IMR-90 (cell line): Measurements from ENCODE around the gene PCDHA1. TPM values are rescaled to one million over a fixed set of nuclear protein-coding genes. Genes with fewer than 3 reads are reported as not detected.

Source experiments
- ATAC-seq: fragments of 200-7000 bp; cut with Tn5 transposase; 2 replicates; pipeline ENCODE4 v1.9.1; 2020; ENCODE audit warnings: low read depth, mild to moderate bottlenecking, moderate library complexity
- BruUV-seq: library from RNA; stranded (reverse); fragments of 400-500 nt; replicated peaks from 2 replicates; lab custom pipeline; 2021; lab: Mats Ljungman, UMichigan
- CTCF ChIA-PET: fragments of 300-600 bp; formaldehyde crosslinking; extraction: SDS; loops from one replicate; lab custom pipeline; 2021; ENCODE audit warnings: antibody characterized with exemption; lab: Yijun Ruan, JAX
- POLR2A ChIA-PET: fragments of 300-600 bp; sonication (Branson Sonifier 250); formaldehyde crosslinking; loops from one replicate; lab custom pipeline; 2022; ENCODE audit warnings: antibody characterized with exemption; ENCODE audit not compliant: unreplicated experiment; lab: Charles Lee
- DNase-seq: peaks from one replicate; pipeline ENCODE4 v3.0.0; 2013
- H2AFZ ChIP-seq: replicated peaks from 2 replicates; pipeline ENCODE3; 2013; ENCODE audit warnings: low read length, mild to moderate bottlenecking; ENCODE audit not compliant: poor library complexity
- H2AK5ac ChIP-seq: 2 replicates; pipeline ENCODE4 v1.6.1; 2013; ENCODE audit warnings: low read depth, low read length, inconsistent platforms
- H2AK9ac ChIP-seq: replicated peaks from 2 replicates; pipeline ENCODE3; 2013; ENCODE audit warnings: mild to moderate bottlenecking, low read depth, low read length, moderate library complexity; ENCODE audit not compliant: poor library complexity
- H2BK120ac ChIP-seq: 2 replicates; pipeline ENCODE4 v1.6.1; 2013; ENCODE audit warnings: low read depth, low read length, inconsistent platforms
- H2BK15ac ChIP-seq: 3 replicates; pipeline ENCODE4 v1.6.1; 2013; ENCODE audit warnings: low read depth, low read length, inconsistent platforms
- H2BK20ac ChIP-seq: 2 replicates; pipeline ENCODE4 v1.6.1; 2013; ENCODE audit warnings: low read depth, mild to moderate bottlenecking, inconsistent platforms, low read length, moderate library complexity
- H2BK5ac ChIP-seq: 2 replicates; pipeline ENCODE4 v1.6.1; 2013; ENCODE audit warnings: mild to moderate bottlenecking, low read depth, low read length, inconsistent platforms; ENCODE audit not compliant: poor library complexity, severe bottlenecking
- H3K14ac ChIP-seq: replicated peaks from 2 replicates; pipeline ENCODE4 v1.6.1; 2013; ENCODE audit warnings: low read depth, low read length, inconsistent platforms
- H3K18ac ChIP-seq: 2 replicates; pipeline ENCODE4 v1.6.1; 2013; ENCODE audit warnings: low read depth, low read length, control low read depth
- H3K23ac ChIP-seq: 2 replicates; pipeline ENCODE4 v1.6.1; 2013; ENCODE audit warnings: low read depth, low read length, inconsistent platforms
- H3K27ac ChIP-seq: 2 replicates; pipeline ENCODE4 v1.5.1; 2013; ENCODE audit warnings: mild to moderate bottlenecking, control low read depth, low read length; ENCODE audit not compliant: insufficient read depth
- H3K27me3 ChIP-seq: 2 replicates; pipeline ENCODE4 v1.6.1; 2013; ENCODE audit warnings: low read length; ENCODE audit not compliant: control insufficient read depth, insufficient read depth
- H3K36me3 ChIP-seq: 2 replicates; pipeline ENCODE4 v1.6.1; 2013; ENCODE audit warnings: low read length, mixed read lengths; ENCODE audit not compliant: control insufficient read depth, insufficient read depth
- H3K4ac ChIP-seq: 2 replicates; pipeline ENCODE4 v1.6.1; 2013; ENCODE audit warnings: low read depth, low read length, inconsistent platforms
- H3K4me1 ChIP-seq: 2 replicates; pipeline ENCODE4 v1.6.1; 2013; ENCODE audit warnings: low read length, mixed read lengths; ENCODE audit not compliant: control insufficient read depth, insufficient read depth
- H3K4me2 ChIP-seq: 2 replicates; pipeline ENCODE4 v1.6.1; 2013; ENCODE audit warnings: low read depth, mild to moderate bottlenecking, control low read depth, low read length, moderate library complexity
- H3K4me3 ChIP-seq: 2 replicates; pipeline ENCODE4 v1.5.1; 2013; ENCODE audit warnings: low read depth, mild to moderate bottlenecking, control low read depth, low read length, moderate library complexity; ENCODE audit not compliant: insufficient read depth
- H3K56ac ChIP-seq: 2 replicates; pipeline ENCODE4 v1.6.1; 2013; ENCODE audit warnings: low read length, inconsistent platforms; ENCODE audit not compliant: insufficient read depth; ENCODE audit errors: extremely low read depth
- H3K79me1 ChIP-seq, 2 experiments: 2 replicates each; pipeline ENCODE4 v1.6.1; 2013; ENCODE audit warnings: low read length in 2 of 2, inconsistent platforms in 1 of 2, low read depth in 1 of 2
- H3K9ac ChIP-seq: 2 replicates; pipeline ENCODE4 v1.6.1; 2013; ENCODE audit warnings: low read depth, low read length, control low read depth
- H3K9me1 ChIP-seq: 2 replicates; pipeline ENCODE4 v1.6.1; 2013; ENCODE audit warnings: low read length, inconsistent platforms; ENCODE audit not compliant: insufficient read depth
- H3K9me3 ChIP-seq: 2 replicates; pipeline ENCODE4 v1.6.1; 2013; ENCODE audit warnings: low read length; ENCODE audit not compliant: control insufficient read depth, insufficient read depth
- H4K20me1 ChIP-seq: 2 replicates; pipeline ENCODE4 v1.6.1; 2013; ENCODE audit warnings: low read length, inconsistent platforms; ENCODE audit not compliant: insufficient read depth
- H4K5ac ChIP-seq: 2 replicates; pipeline ENCODE4 v1.6.1; 2013; ENCODE audit warnings: mild to moderate bottlenecking, low read depth, low read length, control low read depth
- H4K8ac ChIP-seq, 2 experiments: 2 replicates each; pipeline ENCODE4 v1.6.1; 2013; ENCODE audit warnings: low read depth in 2 of 2, low read length in 2 of 2, control low read depth in 1 of 2, inconsistent platforms in 1 of 2
- H4K91ac ChIP-seq: 2 replicates; pipeline ENCODE4 v1.6.1; 2013; ENCODE audit warnings: low read depth, low read length, inconsistent platforms; ENCODE audit not compliant: insufficient read depth
- BHLHE40 ChIP-seq: fragments of 150-350 bp; IDR thresholded peaks from 2 replicates; pipeline ENCODE4 v1.6.1; 2016; ENCODE audit warnings: mild to moderate bottlenecking, low read depth, low read length
- CEBPB ChIP-seq: IDR thresholded peaks from 2 replicates; pipeline ENCODE4 v1.6.1; 2012; ENCODE audit warnings: low read depth, low read length, improper control_type of control experiment
- FOS ChIP-seq: fragments of 150-350 bp; IDR thresholded peaks from 2 replicates; pipeline ENCODE4 v1.6.1; 2016; ENCODE audit warnings: low read depth, low read length
- MAFK ChIP-seq: IDR thresholded peaks from 2 replicates; pipeline ENCODE4 v1.6.1; 2012; ENCODE audit warnings: low read depth, low read length, improper control_type of control experiment
- MXI1 ChIP-seq: IDR thresholded peaks from 2 replicates; pipeline ENCODE4 v1.6.1; 2012; ENCODE audit warnings: low read depth, mild to moderate bottlenecking, low read length, moderate library complexity, borderline replicate concordance
- NFE2L2 ChIP-seq: fragments of 150-350 bp; IDR thresholded peaks from 2 replicates; pipeline ENCODE4 v1.6.1; 2016; ENCODE audit warnings: low read depth, mild to moderate bottlenecking, low read length
- POLR2A ChIP-seq: IDR thresholded peaks from 2 replicates; pipeline ENCODE4 v1.6.1; 2012; ENCODE audit warnings: mild to moderate bottlenecking, low read depth, low read length
- RAD21 ChIP-seq: IDR thresholded peaks from 2 replicates; pipeline ENCODE4 v1.6.1; 2012; ENCODE audit warnings: low read length, improper control_type of control experiment
- RCOR1 ChIP-seq: IDR thresholded peaks from 2 replicates; pipeline ENCODE4 v1.6.1; 2012; ENCODE audit warnings: mild to moderate bottlenecking, low read length, improper control_type of control experiment; ENCODE audit not compliant: insufficient replicate concordance
- RFX5 ChIP-seq: IDR thresholded peaks from 2 replicates; pipeline ENCODE4 v1.8.0; 2012; ENCODE audit warnings: low read depth, mild to moderate bottlenecking, low read length, moderate library complexity
- SMC3 ChIP-seq: fragments of 150-350 bp; IDR thresholded peaks from 2 replicates; pipeline ENCODE4 v1.6.1; 2016; ENCODE audit warnings: low read depth, mild to moderate bottlenecking, antibody characterized with exemption, low read length, moderate library complexity
- USF2 ChIP-seq: fragments of 150-350 bp; IDR thresholded peaks from 2 replicates; pipeline ENCODE4 v1.6.1; 2017; ENCODE audit warnings: mild to moderate bottlenecking, antibody characterized with exemption, low read length, low read depth
- WGBS, 2 experiments: methylation state at CpG; one replicate each; pipeline versions ENCODE4 v1.1.5 to v1.1.7; 2013; ENCODE audit warnings: missing lambda C conversion rate in 2 of 2; ENCODE audit not compliant: insufficient read length in 1 of 2; ENCODE audit errors: extremely low coverage in 2 of 2; 5-methylcytosine and 5-hydroxymethylcytosine counted together
- dilution Hi-C: fragments of 300-500 bp; cut with HindIII; formaldehyde crosslinking; loops from one replicate; pipeline ENCODE4 v1.14.3; 2018; ENCODE audit warnings: low sequenced_read_pairs; ENCODE audit not compliant: unreplicated experiment
- in situ Hi-C: fragments of 300-500 bp; cut with MboI; formaldehyde crosslinking; loops from 3 replicates; pipeline ENCODE4 v1.14.3; 2019; ENCODE audit warnings: low sequenced_read_pairs, inconsistent platforms, mixed read lengths
- intact Hi-C: fragments of 100-400 bp; cut with micrococcal nuclease; formaldehyde crosslinking; loops from 2 replicates; pipeline ENCODE4 v1.10.0; 2022
- polyA plus RNA-seq, 3 experiments: library from polyadenylated mRNA; depleted of rRNA; stranded (reverse); fragments of >200 nt; gene quantifications; 2 replicates each; pipeline ENCODE4 v1.2.3, GENCODE V29; 2012; ENCODE audit warnings: low replicate concordance in 1 of 3
- total RNA-seq: library from RNA; depleted of rRNA; stranded (reverse); fragments of >200 nt; gene quantifications from 2 replicates; pipeline ENCODE4 v1.2.3, GENCODE V29; 2012
- TF ChIP-seq, protein P1 (sequence below): conservative IDR thresholded peaks from 2 replicates; pipeline ENCODE4 v1.5.1; 2012; ENCODE audit warnings: mild to moderate bottlenecking, low read depth, low read length, improper control_type of control experiment
- TF ChIP-seq, protein P2 (sequence below): fragments of 150-350 bp; IDR thresholded peaks from 2 replicates; pipeline ENCODE4 v1.6.1; 2016; ENCODE audit warnings: low read depth, mild to moderate bottlenecking, low read length, moderate library complexity, borderline replicate concordance

PCDHA1 gene
- total and polyA plus RNA-seq, 2 of the 4 experiments (the other 2 are of a cell fraction) = under 0.01 to 0.05 TPM

GRCh38 chr5:141002605-141002965, 216.6 kb downstream of the PCDHA1 start:
- in situ Hi-C loops = no loop called here
- no peak overlapping the region for H3K9ac ChIP-seq
- no peak overlapping the region for H2AK9ac ChIP-seq
- no peak overlapping the region for H2BK15ac ChIP-seq
- CTCF ChIA-PET = no interaction called here
- TF ChIP-seq POLR2A (no peak), MXI1 (no peak), RCOR1 (no peak), NFE2L2 (no peak), USF2 (no peak), RFX5 (no peak), MAFK (no peak), SMC3 (no peak), RAD21 (no peak), BHLHE40 (no peak), CEBPB (no peak), FOS (no peak)
- TF ChIP-seq, protein P1, sequence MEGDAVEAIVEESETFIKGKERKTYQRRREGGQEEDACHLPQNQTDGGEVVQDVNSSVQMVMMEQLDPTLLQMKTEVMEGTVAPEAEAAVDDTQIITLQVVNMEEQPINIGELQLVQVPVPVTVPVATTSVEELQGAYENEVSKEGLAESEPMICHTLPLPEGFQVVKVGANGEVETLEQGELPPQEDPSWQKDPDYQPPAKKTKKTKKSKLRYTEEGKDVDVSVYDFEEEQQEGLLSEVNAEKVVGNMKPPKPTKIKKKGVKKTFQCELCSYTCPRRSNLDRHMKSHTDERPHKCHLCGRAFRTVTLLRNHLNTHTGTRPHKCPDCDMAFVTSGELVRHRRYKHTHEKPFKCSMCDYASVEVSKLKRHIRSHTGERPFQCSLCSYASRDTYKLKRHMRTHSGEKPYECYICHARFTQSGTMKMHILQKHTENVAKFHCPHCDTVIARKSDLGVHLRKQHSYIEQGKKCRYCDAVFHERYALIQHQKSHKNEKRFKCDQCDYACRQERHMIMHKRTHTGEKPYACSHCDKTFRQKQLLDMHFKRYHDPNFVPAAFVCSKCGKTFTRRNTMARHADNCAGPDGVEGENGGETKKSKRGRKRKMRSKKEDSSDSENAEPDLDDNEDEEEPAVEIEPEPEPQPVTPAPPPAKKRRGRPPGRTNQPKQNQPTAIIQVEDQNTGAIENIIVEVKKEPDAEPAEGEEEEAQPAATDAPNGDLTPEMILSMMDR = no peak
- TF ChIP-seq, protein P2, sequence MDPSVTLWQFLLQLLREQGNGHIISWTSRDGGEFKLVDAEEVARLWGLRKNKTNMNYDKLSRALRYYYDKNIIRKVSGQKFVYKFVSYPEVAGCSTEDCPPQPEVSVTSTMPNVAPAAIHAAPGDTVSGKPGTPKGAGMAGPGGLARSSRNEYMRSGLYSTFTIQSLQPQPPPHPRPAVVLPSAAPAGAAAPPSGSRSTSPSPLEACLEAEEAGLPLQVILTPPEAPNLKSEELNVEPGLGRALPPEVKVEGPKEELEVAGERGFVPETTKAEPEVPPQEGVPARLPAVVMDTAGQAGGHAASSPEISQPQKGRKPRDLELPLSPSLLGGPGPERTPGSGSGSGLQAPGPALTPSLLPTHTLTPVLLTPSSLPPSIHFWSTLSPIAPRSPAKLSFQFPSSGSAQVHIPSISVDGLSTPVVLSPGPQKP = no peak
- H2AK5ac ChIP-seq = no peak overlapping the region
- no peak overlapping the region for H4K8ac ChIP-seq
- no TSS peak for BruUV-seq
- no peaks in the 10 kb centered on the region for H3K36me3 ChIP-seq
- H3K56ac ChIP-seq = no peak overlapping the region
- H3K4ac ChIP-seq = no peak overlapping the region
- H3K4me1 ChIP-seq = no peaks in the 10 kb centered on the region
- H3K4me2 ChIP-seq = no peak overlapping the region
- DNase-seq = no peak
- H3K23ac ChIP-seq = no peak overlapping the region
- H4K5ac ChIP-seq = no peak overlapping the region
- intact Hi-C loops = no loop called here
- no peak overlapping the region for H2BK20ac ChIP-seq
- POLR2A ChIA-PET = no interaction called here
- no CpG with 5 or more reads among the region's 3 CpGs for WGBS, 2 experiments
- no peaks in the 10 kb centered on the region for H4K20me1 ChIP-seq
- no peak overlapping the region for H2AFZ ChIP-seq
- H3K14ac ChIP-seq = no peak overlapping the region
- no peak overlapping the region for H4K91ac ChIP-seq
- H3K27ac ChIP-seq = no peak overlapping the region
- dilution Hi-C loops = no loop called here
- H3K9me3 ChIP-seq = peaks cover 18% of the 10 kb centered on the region
- no peaks in the 10 kb centered on the region for H3K9me1 ChIP-seq
- no peaks in the 10 kb centered on the region for H3K27me3 ChIP-seq
- no peak overlapping the region for H2BK5ac ChIP-seq
- H3K4me3 ChIP-seq = no peak overlapping the region
- no peak overlapping the region for H3K18ac ChIP-seq
- no peak for ATAC-seq
- no peaks in the 10 kb centered on the region for H3K79me1 ChIP-seq
- no peak overlapping the region for H2BK120ac ChIP-seq
